Raji (cell line): ENCODE results near the gene RBBP8NL.

Source experiments
- POLR2A ChIP-seq: IDR thresholded peaks from 2 replicates; pipeline ENCODE4 v1.6.1; 2011; ENCODE audit warnings: low read depth, low read length, control low read depth; ENCODE audit not compliant: insufficient read depth

The RBBP8NL gene

DNA sequence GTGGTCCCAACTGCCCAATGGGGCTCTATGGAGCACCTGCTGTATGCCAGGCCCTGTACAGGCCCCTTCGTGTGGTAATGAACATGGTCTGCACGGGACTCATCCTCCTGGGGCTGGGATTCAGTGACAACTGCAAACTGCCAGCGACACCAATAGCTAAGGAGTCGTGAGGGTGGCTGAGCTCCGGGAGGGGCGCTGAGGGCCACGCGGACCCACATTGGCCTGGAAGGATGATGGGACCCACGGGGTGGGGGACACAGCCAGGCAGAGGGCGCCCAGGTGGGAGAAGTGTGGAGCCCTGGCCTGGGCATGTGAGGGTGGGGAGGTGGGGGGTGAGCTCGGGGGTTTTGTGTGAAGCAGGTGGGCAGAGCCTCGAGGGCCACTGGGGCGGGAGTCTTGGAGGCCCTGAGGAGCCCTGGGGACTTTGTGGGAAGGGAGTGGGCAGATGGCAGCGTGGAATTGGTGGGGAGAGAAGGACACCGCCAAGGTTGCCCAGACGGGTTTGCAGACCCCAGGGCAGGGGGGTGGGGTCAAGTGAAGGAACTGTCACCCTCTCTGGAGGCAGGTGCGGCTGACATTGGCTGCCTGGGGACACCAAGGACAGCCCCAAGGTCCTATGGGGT, 26.0 kb upstream of the RBBP8NL start:
- TF ChIP-seq POLR2A, result no peak

DNA sequence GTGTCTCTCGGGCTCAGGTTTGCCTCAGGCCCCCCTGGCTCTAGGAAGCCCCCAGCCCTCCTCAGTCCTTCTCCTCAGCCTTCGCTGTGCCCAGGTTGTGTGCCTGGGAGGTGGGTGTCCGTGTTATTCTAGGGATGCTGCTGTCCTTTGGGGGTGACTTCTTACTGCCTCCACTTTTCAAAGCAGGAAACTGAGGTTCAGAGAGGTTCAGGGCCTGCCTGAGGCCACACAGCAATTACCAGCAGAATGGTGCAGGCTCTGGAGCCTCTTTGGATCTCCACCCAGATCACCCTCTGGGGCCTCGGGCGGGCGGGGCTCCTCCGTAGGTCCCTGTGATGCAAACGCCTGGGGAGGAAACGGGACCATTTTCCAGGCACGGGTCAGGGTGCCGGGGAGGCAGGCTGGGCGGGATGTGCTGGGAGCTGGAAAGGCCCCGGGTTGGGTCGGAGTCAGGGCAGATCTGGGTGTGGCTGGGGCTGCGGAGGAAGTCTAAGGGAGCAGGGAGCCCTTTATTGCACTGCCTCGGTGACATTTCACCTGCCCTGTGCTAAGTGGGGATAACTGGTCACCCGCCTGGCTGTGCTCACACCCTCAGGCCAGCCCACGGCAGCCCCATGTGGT, 25.2 kb upstream of the RBBP8NL start:
- TF ChIP-seq POLR2A, result no peak

DNA sequence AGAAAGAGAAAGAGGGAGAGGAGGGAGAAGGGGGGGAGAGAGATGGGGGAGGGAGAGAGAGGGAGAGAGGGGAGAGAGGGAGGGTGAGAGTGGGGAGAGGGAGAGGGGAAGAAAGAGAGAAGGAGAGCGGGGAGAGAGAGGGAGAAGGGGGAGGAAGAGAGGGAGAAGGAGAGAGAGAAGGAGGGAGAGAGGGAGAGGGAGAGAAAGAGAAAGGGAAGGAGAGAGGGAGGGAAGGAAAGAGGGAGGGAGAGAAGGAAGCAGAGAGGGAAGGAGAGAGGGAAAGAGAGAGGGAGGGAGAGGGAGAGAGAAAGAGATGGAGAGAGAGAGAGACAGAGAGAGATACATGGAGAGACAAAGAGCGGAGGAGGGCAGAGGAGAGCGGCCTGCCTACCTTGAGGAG, 24.6 kb upstream of the RBBP8NL start:
- no peak for TF ChIP-seq POLR2A

DNA sequence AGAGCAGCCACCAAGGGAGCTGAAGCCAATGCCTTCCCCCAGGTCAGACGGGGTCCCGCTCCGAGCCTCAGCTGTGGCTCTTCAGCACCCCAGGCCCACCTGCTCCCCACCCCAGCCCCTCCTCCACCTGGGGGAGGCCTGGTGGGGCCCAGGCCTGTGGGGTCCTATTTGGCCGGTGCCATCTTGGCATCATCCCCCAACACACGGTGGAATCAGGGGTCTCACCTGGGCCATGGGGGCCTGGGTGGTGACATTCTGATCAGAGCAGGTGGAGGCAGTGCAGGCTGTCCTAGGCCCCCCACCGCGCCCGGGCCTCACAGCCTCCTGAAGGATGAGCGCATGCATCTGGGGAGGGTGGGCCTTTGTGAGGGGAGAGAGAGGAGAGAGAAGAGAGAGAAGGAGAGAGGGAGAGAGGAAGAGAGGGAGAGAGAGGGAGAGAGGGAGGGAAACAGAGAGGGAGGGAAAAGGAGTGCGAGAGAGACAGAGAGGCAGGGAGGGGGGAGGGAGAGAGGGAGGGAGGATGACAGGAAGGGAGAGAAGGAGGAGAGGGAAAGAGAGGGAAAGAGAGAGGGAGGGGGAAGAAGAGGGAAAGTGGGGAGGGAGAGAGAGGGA, 23.9 kb upstream of the RBBP8NL start:
- TF ChIP-seq POLR2A, result no peak

DNA sequence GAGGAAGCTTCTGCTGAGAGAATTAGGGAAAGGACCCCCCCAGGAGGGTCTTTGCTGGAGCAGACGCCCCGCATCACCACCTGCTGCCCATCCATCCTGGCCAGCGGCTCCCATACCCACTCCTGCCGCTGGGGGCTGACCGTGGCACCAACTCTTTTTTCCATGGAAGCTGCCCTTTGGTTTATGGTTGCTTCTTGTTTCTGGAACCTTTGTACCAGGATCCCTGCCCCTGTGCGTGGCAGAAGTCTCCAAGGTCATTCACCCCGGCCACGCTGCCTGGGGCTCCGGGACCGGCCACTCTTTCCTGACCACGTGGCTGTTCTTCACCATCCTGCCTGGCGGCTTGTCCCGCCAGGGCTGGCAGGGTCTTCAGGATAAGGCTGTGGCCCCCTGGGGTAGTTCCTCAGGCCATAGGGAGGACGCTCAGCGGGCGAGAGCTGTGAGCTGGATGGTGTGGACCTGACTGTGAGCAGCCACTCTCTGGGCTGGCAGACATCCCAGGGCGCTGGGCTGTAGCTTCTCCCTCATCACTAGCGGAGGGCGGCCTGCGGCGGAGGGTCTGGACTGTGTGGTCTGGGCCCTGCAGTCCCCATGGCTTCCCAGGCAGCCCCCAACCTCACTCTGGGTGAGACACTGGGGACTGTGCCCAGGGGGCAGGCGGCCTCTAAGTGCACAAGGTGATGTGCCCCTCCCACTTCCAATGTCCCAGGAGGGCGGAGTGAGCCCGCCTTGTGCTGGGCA, 22.8 kb upstream of the RBBP8NL start:
- TF ChIP-seq POLR2A, result no peak

DNA sequence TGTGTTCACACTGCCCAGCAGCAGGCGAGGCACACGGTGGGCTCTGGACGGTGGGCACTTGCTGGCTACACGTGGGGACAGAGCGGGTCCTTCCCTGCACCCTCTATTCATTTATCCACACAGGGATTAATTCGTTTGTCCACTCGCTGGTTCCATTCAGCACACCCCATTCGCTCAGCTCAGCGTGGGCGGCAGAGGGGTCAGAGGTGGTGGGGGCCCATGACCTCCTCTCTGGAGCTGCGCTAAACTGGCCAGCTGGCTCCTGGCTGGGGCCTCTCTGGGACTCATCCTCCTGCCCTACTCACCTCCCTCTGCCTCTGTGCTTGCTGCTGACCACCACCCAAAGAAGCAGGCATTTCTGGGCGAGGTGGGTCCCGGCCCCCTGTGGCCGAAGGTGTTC, 21.4 kb upstream of the RBBP8NL start:
- no peak for TF ChIP-seq POLR2A

DNA sequence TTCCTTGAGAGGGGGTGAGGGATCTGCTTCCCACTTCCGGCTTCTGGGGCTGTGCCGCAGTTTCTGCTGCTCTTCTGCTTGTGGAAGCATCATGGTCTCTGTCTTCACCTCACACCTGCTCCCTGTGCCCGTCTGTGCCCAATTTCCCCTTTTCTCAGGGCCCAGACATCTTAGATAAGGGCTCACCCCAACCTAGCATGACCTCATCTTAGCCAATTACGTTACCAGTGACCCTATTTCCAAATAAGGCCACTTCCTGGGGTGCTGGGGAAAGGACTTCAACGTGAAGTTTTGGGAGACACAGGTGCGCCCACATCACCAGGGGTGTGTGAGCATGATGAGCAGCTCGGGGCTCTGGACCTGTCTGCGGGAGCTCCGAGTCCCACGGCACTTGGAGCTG, 20.7 kb upstream of the RBBP8NL start:
- TF ChIP-seq POLR2A, result no peak

DNA sequence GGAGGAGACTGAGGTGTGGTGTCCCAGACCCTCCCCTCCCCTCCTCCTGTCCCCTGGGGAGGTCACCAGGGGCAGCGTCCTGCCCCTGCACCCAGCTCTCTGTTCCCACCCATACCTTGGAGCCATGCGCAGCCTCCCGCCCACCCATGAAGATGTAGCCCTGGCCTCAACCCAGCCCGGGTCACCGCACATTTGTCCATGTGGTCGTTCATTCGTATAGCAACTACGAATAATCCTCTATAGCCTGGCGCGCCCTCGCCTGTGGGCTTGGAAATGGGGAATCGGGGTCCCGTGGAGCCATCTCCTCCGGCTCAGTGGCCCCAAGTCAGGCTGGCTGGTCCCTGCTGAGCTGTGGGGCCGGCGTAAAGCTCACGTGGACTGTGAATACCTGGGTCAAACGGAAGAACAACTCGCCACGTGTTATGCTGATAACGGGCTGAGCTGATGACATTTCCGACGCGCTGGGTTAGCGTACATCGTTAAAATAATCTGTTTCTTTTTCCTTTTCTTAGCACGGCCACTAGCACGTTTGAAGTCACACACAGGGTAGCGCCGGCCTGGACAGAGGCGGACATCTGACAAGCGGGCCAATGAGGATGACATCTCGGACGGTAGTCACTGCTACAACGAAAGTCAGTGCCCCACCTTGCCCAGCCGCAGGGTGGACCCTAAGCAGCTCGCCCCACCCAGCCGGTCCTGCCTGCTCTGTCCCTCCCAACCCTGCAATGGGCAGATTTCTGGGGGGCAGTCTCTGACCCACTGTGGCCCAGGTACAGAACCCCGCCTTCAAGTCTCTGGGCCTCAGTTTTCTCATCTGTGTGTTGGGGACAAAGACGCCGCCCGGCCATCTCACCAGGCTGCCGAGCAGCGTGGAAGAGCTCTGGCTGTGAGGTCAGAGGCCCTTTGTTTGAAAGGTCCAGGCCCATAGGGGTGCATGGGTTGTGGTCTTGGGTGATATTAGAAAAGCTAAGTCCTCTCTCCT, 19.8 kb upstream of the RBBP8NL start:
- no peak for TF ChIP-seq POLR2A

DNA sequence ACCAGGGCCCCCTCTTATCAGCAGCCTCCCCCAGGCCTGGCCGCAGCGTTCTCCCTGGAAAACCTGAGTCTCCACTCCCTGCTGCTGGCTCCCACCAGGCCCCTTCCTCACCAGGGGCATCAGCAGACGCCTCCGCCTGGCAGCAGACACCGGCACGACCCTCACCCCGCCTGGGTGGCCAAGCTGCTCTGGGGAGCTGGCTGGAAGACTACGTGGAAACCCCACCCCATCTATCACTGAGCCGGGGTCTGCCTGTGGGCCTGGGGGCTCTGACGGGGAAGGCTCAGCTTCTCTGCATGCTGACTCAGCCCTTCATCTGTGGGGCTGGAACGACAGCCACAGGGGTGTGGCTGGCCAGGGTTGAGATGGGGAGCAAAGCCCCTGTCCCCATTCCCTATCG, 19.1 kb upstream of the RBBP8NL start:
- TF ChIP-seq POLR2A, result no peak

DNA sequence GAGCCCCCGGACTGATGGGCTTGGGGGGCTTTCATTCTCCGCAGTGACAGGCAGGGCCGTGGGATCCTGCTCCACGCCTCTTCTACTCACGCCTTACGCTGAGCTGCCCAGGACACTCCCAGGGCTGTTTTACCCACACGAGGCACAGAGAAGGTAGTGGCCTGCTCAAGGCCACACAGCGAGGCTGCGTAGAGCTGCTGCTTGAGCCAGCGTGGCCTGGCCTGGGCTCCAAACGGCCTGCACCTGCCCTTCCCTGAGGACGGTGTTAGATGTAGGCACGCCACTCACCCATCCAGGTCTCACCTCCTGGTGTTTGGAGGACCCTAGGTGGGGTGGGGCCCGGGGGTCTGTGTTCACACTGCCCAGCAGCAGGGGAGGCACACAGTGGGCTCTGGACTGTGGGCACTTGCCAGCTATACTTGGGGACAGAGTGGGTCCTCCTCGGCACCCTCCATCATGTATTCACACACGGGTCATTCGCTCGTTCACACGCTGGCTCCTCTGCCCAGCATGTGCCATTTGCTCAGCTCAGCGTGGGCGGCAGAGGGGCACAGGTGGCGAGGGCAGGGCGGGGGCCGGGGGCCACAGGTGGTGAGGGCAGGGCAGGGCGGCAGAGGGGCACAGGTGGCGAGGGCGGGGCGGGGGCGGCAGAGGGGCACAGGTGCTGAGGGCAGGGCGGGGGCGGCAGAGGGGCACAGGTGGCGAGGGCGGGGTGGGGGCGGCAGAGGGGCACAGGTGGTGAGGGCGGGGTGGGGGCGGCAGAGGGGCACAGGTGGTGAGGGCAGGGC, 18.4 kb upstream of the RBBP8NL start:
- TF ChIP-seq POLR2A, result no peak

DNA sequence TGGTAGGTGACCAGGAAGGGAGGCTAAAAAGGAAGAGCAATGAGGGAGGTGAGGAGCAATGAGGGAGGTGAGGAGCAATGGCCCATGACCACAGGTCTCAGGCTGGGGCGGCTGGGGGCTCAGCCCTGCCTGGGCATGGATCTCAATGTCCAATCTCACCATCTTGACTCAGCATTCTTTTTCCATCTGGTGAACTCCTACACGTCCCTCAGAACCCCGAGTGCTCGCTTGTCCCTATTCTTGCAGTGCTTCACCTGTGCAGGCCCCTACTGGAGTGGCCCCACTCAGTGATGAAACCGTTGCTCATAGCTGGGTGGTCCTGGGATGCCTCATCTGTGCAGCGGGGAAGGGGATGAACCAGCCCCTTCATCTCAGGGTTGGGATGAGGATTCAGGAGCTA, 16.9 kb upstream of the RBBP8NL start:
- TF ChIP-seq POLR2A, result no peak

DNA sequence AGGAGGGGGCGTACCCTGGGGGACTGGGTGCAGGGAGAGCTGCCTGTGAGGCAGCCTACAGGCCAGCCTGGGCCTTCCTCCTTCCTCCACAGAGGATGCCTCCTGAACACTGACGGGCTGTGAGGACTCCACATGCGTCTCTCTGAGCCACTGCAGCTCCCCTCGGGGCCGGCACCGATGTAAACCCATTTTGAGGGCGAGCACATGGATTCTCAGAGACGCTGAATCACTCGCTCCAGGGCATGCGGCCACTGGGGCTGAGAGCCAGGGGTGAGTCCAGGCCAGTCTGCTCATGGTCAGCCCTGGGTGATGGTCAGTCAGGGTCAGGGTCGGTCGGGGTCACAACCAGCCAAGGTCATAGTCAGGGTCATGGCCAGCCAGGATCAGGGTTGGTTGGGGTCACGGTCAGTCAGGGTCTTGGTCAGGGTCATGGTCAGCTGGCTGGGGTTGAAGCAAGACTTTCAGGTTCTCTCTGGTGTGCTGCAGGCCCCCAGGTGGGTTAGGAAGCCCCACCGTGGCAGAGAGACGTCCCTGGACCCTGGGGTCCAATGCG, 14.7 kb upstream of the RBBP8NL start:
- no peak for TF ChIP-seq POLR2A

DNA sequence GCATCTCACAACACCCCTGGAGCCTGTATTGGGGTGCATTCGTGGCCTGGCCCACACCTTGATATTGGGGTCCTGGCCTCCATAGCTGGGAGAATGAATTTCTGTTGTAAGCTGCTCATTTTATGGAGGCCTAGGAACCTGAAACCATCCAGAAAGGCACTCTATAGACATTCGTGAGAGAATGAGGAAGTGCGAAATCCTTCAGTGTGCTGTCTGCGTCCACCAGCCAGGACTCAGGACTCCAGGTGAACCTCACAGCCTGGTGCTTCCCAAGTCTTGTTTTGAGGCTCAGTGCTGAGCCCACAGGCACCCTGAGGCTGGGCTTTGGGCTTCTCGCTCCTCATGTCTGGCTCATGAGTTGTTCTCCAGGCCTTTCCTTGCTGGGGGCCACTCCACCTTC, 11.9 kb upstream of the RBBP8NL start:
- TF ChIP-seq POLR2A, result no peak

DNA sequence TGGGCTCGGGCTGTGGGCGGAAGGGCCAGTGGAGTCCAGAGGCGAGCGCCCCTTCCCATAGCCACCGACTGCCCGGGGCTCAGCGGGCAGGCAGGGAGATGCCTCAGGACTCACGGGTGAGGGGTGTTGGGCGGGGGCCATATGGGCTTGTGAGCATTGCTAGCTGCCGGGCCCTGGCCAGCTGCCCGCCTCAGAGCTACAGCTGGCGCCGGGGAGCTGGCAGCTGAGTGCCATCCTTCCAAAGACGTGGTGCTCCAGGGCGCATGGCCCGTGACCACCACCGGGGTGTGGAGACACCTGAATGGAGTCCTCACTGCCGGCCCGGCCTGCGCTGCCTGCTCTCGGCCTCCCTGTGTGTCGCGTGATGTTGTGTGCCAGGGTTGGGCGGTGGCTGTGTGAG, 10.6 kb upstream of the RBBP8NL start:
- TF ChIP-seq POLR2A, result no peak
